BLaER1 (cell line): Measurements from ENCODE around the gene ALKBH7.
"Not testable (repeated sequence)": the region's sequence is repeated elsewhere in the genome, so short reads cannot be mapped to it uniquely, and the experiment has no call there.

ENCODE experiments used
- H3K27ac ChIP-seq: shearing (Covaris generic); formaldehyde crosslinking; 2 replicates; pipeline ENCODE4 v1.8.1; 2022
- H3K27me3 ChIP-seq: shearing (Covaris generic); formaldehyde crosslinking; 2 replicates; pipeline ENCODE4 v1.8.1; 2022
- H3K36me3 ChIP-seq: shearing (Covaris generic); formaldehyde crosslinking; 2 replicates; pipeline ENCODE4 v1.8.1; 2022
- H3K4me1 ChIP-seq: shearing (Covaris generic); formaldehyde crosslinking; 2 replicates; pipeline ENCODE4 v1.8.1; 2022
- H3K4me2 ChIP-seq: shearing (Covaris generic); formaldehyde crosslinking; 2 replicates; pipeline ENCODE4 v1.8.1; 2022
- H3K4me3 ChIP-seq: shearing (Covaris generic); formaldehyde crosslinking; 2 replicates; pipeline ENCODE4 v1.8.1; 2022
- H3K9ac ChIP-seq: shearing (Covaris generic); formaldehyde crosslinking; 2 replicates; pipeline ENCODE4 v1.8.1; 2022
- H3K9me3 ChIP-seq: shearing (Covaris generic); formaldehyde crosslinking; 2 replicates; pipeline ENCODE4 v1.8.1; 2022
- H4K20me1 ChIP-seq: shearing (Covaris generic); formaldehyde crosslinking; 2 replicates; pipeline ENCODE4 v1.8.1; 2022
- Cebpa-rat ChIP-seq: shearing (Covaris generic); IDR thresholded peaks from 2 replicates; pipeline ENCODE4 v1.8.1; 2022

ALKBH7 gene

GRCh38 chr19:6350688-6351087, 21.9 kb upstream of the ALKBH7 start:
- no peak overlapping the region for H3K4me2 ChIP-seq
- H3K9ac ChIP-seq = no peak overlapping the region
- H3K4me3 ChIP-seq = no peak overlapping the region
- no peaks in the 10 kb centered on the region for H4K20me1 ChIP-seq
- no peaks in the 10 kb centered on the region for H3K4me1 ChIP-seq
- no peaks in the 10 kb centered on the region for H3K27me3 ChIP-seq
- no peaks in the 10 kb centered on the region for H3K36me3 ChIP-seq
- H3K9me3 ChIP-seq = peaks cover 6% of the 10 kb centered on the region
- no peak for TF ChIP-seq Cebpa-rat
- H3K27ac ChIP-seq = no peak overlapping the region

- no peak overlapping the region for H3K9ac ChIP-seq
- no peak for TF ChIP-seq Cebpa-rat
These were observed 20.0 kb upstream of the ALKBH7 start for GRCh38 chr19:6352381-6353165.

GRCh38 chr19:6354098-6354674, 18.4 kb upstream of the ALKBH7 start:
- Histone ChIP-seq H3K4me1 (no peaks in the 10 kb centered on the region), H3K9ac (no peak overlapping the region), H3K27me3 (no peaks in the 10 kb centered on the region), H4K20me1 (no peaks in the 10 kb centered on the region), H3K27ac (no peak overlapping the region), H3K36me3 (no peaks in the 10 kb centered on the region), H3K4me2 (no peak overlapping the region), H3K9me3 (peaks cover 6% of the 10 kb centered on the region), H3K4me3 (no peak overlapping the region)
- TF ChIP-seq Cebpa-rat = no peak

More at GRCh38 chr19:6352381-6353165, 20.0 kb upstream of the ALKBH7 start:
- H4K20me1 ChIP-seq = no peaks in the 10 kb centered on the region
- no peaks in the 10 kb centered on the region for H3K27me3 ChIP-seq
- no peaks in the 10 kb centered on the region for H3K36me3 ChIP-seq
- H3K4me3 ChIP-seq = no peak overlapping the region
- no peak overlapping the region for H3K27ac ChIP-seq
- no peak overlapping the region for H3K4me2 ChIP-seq
- H3K4me1 ChIP-seq = no peaks in the 10 kb centered on the region
- H3K9me3 ChIP-seq = peaks cover 6% of the 10 kb centered on the region

- not testable (repeated sequence) for H3K9me3 ChIP-seq, H3K36me3 ChIP-seq, H4K20me1 ChIP-seq, H3K4me2 ChIP-seq, H3K27me3 ChIP-seq, H3K4me3 ChIP-seq, H3K27ac ChIP-seq, H3K9ac ChIP-seq, H3K4me1 ChIP-seq
These were observed 17.1 kb upstream of the ALKBH7 start for GRCh38 chr19:6355321-6356040.

GRCh38 chr19:6357174-6357573, 15.4 kb upstream of the ALKBH7 start:
- peaks cover 6% of the 10 kb centered on the region for H3K9me3 ChIP-seq
- no peaks in the 10 kb centered on the region for H4K20me1 ChIP-seq
- no peak overlapping the region for H3K4me2 ChIP-seq
- TF ChIP-seq Cebpa-rat = no peak
- H3K4me1 ChIP-seq = peaks cover under 1% of the 10 kb centered on the region
- H3K36me3 ChIP-seq = no peaks in the 10 kb centered on the region
- H3K9ac ChIP-seq = no peak overlapping the region
- no peak overlapping the region for H3K27ac ChIP-seq
- no peaks in the 10 kb centered on the region for H3K27me3 ChIP-seq
- H3K4me3 ChIP-seq = no peak overlapping the region

- peaks cover 8% of the 10 kb centered on the region for H3K4me1 ChIP-seq
- no peak overlapping the region for H3K9ac ChIP-seq
- no peaks in the 10 kb centered on the region for H3K27me3 ChIP-seq
- no peak overlapping the region for H3K4me2 ChIP-seq
- TF ChIP-seq Cebpa-rat = no peak
- no peaks in the 10 kb centered on the region for H3K36me3 ChIP-seq
- no peak overlapping the region for H3K27ac ChIP-seq
- H3K9me3 ChIP-seq = peaks cover 6% of the 10 kb centered on the region
- no peaks in the 10 kb centered on the region for H4K20me1 ChIP-seq
- no peak overlapping the region for H3K4me3 ChIP-seq
These were observed 14.6 kb upstream of the ALKBH7 start for GRCh38 chr19:6358003-6358402.

GRCh38 chr19:6359568-6360341, 12.8 kb upstream of the ALKBH7 start:
- H4K20me1 ChIP-seq = no peaks in the 10 kb centered on the region
- peaks cover 15% of the 10 kb centered on the region for H3K4me1 ChIP-seq
- H3K9ac ChIP-seq = no peak overlapping the region
- no peak overlapping the region for H3K27ac ChIP-seq
- H3K9me3 ChIP-seq = peaks cover 2% of the 10 kb centered on the region
- no peak overlapping the region for H3K4me2 ChIP-seq
- H3K36me3 ChIP-seq = peaks cover 15% of the 10 kb centered on the region
- no peak overlapping the region for H3K4me3 ChIP-seq
- no peaks in the 10 kb centered on the region for H3K27me3 ChIP-seq
- no peak for TF ChIP-seq Cebpa-rat

GRCh38 chr19:6360445-6360844, 12.1 kb upstream of the ALKBH7 start:
- not testable (repeated sequence) for H3K27me3 ChIP-seq, H3K9me3 ChIP-seq, H3K4me3 ChIP-seq, H4K20me1 ChIP-seq, H3K9ac ChIP-seq, H3K4me2 ChIP-seq, H3K27ac ChIP-seq
- Histone ChIP-seq H3K36me3 (peaks cover 22% of the 10 kb centered on the region), H3K4me1 (peaks cover 15% of the 10 kb centered on the region)

GRCh38 chr19:6360857-6361216, 11.8 kb upstream of the ALKBH7 start:
- H3K27ac ChIP-seq = peak overlapping the region; percentile 85; the same call in 1 of the 2 replicates
- H4K20me1 ChIP-seq, H3K9ac ChIP-seq, H3K27me3 ChIP-seq, H3K9me3 ChIP-seq: not testable (repeated sequence)
- H3K4me1 ChIP-seq = peaks cover 15% of the 10 kb centered on the region
- peaks cover 26% of the 10 kb centered on the region for H3K36me3 ChIP-seq
- peak overlapping the region; percentile 89; the same call in 1 of the 2 replicates for H3K4me2 ChIP-seq
- H3K4me3 ChIP-seq = peak overlapping the region; percentile 90

GRCh38 chr19:6362027-6362350, 10.6 kb upstream of the ALKBH7 start:
- Histone ChIP-seq H3K9me3 (no peaks in the 10 kb centered on the region), H3K4me1 (peaks cover 15% of the 10 kb centered on the region), H4K20me1 (0 out of 2 replicates have a peak, but pooled peaks cover 4% of the 10 kb centered on the region), H3K36me3 (peaks cover 38% of the 10 kb centered on the region), H3K4me3 (peak overlapping the region; percentile 90), H3K9ac (peak overlapping the region; percentile 88), H3K27me3 (no peaks in the 10 kb centered on the region), H3K27ac (peak overlapping the region; percentile 85), H3K4me2 (peak overlapping the region; percentile 89)
- TF ChIP-seq Cebpa-rat = no peak
